Measurements from ENCODE around the gene SLC39A11.

The SLC39A11 gene

GRCh38 chr17:72667096-72668063 is 425.1 kb downstream of the SLC39A11 start:
- TF ChIP-seq TCF12 (IDR thresholded peaks at IDR 0.05; ENCODE audit: low read depth), result no peak
- no peak for TF ChIP-seq CREB1 (IDR thresholded peaks at IDR 0.05; ENCODE audit: low read depth)
- TF ChIP-seq ZBTB7A (IDR thresholded peaks at IDR 0.05; ENCODE audit: low read depth), result no peak
- no peak for TF ChIP-seq REST (IDR thresholded peaks at IDR 0.05; ENCODE audit: low read depth)
- no peak for TF ChIP-seq RAD21 (IDR thresholded peaks at IDR 0.05; ENCODE audit: low read depth)
- no peak for TF ChIP-seq YY1 (IDR thresholded peaks at IDR 0.05; ENCODE audit: low read depth)

- TF ChIP-seq CREB1 (IDR thresholded peaks at IDR 0.05; ENCODE audit: low read depth) (no peak), ZBTB7A (IDR thresholded peaks at IDR 0.05; ENCODE audit: low read depth) (no peak), REST (IDR thresholded peaks at IDR 0.05; ENCODE audit: low read depth) (no peak), USF1 (IDR thresholded peaks at IDR 0.05) (no peak), FOXM1 (IDR thresholded peaks at IDR 0.05; ENCODE audit: borderline replicate concordance, low read depth) (no peak), EGR1 (IDR thresholded peaks at IDR 0.05) (no peak), MAX (IDR thresholded peaks at IDR 0.05) (no peak), RAD21 (IDR thresholded peaks at IDR 0.05; ENCODE audit: low read depth) (no peak), CEBPB (IDR thresholded peaks at IDR 0.05) (no peak), TAF1 (IDR thresholded peaks at IDR 0.05; ENCODE audit: low read depth) (no peak), NFIC (IDR thresholded peaks at IDR 0.05) (no peak), TCF12 (IDR thresholded peaks at IDR 0.05; ENCODE audit: low read depth) (no peak), EP300 (IDR thresholded peaks at IDR 0.05; ENCODE audit: borderline replicate concordance) (no peak), YY1 (IDR thresholded peaks at IDR 0.05; ENCODE audit: low read depth) (no peak), TEAD4 (IDR thresholded peaks at IDR 0.05) (no peak)
Measured at GRCh38 chr17:72665852-72666851, 426.3 kb downstream of the SLC39A11 start.

GRCh38 chr17:72662827-72663190 is 429.7 kb downstream of the SLC39A11 start:
- no peak for TF ChIP-seq CEBPB (IDR thresholded peaks at IDR 0.05)

- TF ChIP-seq EGR1 (IDR thresholded peaks at IDR 0.05) (peak; percentile 47; the same call in 1 of the 2 replicates), TAF1 (IDR thresholded peaks at IDR 0.05; ENCODE audit: low read depth) (no peak)
Measured at GRCh38 chr17:72661945-72662826, 430.3 kb downstream of the SLC39A11 start.

- TF ChIP-seq CEBPB (IDR thresholded peaks at IDR 0.05), result peak; percentile 71
- TF ChIP-seq EGR1 (IDR thresholded peaks at IDR 0.05), result no peak
- no peak; the same call in 1 of the 2 replicates for TF ChIP-seq USF1 (IDR thresholded peaks at IDR 0.05)
- TF ChIP-seq EP300 (IDR thresholded peaks at IDR 0.05; ENCODE audit: borderline replicate concordance), result peak; percentile 99
- TF ChIP-seq CREB1 (IDR thresholded peaks at IDR 0.05; ENCODE audit: low read depth), result no peak
- peak; percentile 100 for TF ChIP-seq TCF12 (IDR thresholded peaks at IDR 0.05; ENCODE audit: low read depth)
- TF ChIP-seq TAF1 (IDR thresholded peaks at IDR 0.05; ENCODE audit: low read depth), result no peak
- peak; percentile 83 for TF ChIP-seq TEAD4 (IDR thresholded peaks at IDR 0.05)
- peak; percentile 87; the same call in 1 of the 2 replicates for TF ChIP-seq ZBTB7A (IDR thresholded peaks at IDR 0.05; ENCODE audit: low read depth)
- peak; percentile 85 for TF ChIP-seq MAX (IDR thresholded peaks at IDR 0.05)
- TF ChIP-seq YY1 (IDR thresholded peaks at IDR 0.05; ENCODE audit: low read depth), result no peak
- TF ChIP-seq FOXM1 (IDR thresholded peaks at IDR 0.05; ENCODE audit: borderline replicate concordance, low read depth), result peak; percentile 97
- TF ChIP-seq RAD21 (IDR thresholded peaks at IDR 0.05; ENCODE audit: low read depth), result peak; percentile 4
- TF ChIP-seq NFIC (IDR thresholded peaks at IDR 0.05), result peak; percentile 94
- no peak for TF ChIP-seq REST (IDR thresholded peaks at IDR 0.05; ENCODE audit: low read depth)
Measured at GRCh38 chr17:72661116-72661944, 431.2 kb downstream of the SLC39A11 start.
